AG04450 (cell line): Measurements from ENCODE around the gene TNXB. TPM values are rescaled to one million over a fixed set of nuclear protein-coding genes. Genes with fewer than 3 reads are reported as not detected.
A peak's percentile ranks its signal among the peaks of the same experiment; 100 is the strongest.

Experiments used
- CTCF ChIA-PET: fragments of 300-600, 350-600 bp; formaldehyde crosslinking; extraction: SDS; loops from one replicate; lab custom pipeline; 2022; ENCODE audit warnings: antibody characterized with exemption, inconsistent platforms; lab: Charles Lee
- POLR2A ChIA-PET: fragments of 350-600 bp; formaldehyde crosslinking; extraction: SDS; loops from one replicate; lab custom pipeline; 2021; ENCODE audit warnings: antibody characterized with exemption, inconsistent platforms; lab: Yijun Ruan, JAX
- DNase-seq: peaks from one replicate; pipeline ENCODE4 v3.0.0-alpha.2; 2011; ENCODE audit warnings: low read depth, low spot score
- H3K27ac ChIP-seq: one replicate; pipeline ENCODE4 v1.5.1; 2012; ENCODE audit warnings: low read depth, low read length, control low read depth
- H3K27me3 ChIP-seq: one replicate; pipeline ENCODE4 v1.6.0; 2012; ENCODE audit warnings: low read length; ENCODE audit not compliant: control insufficient read depth, insufficient read depth
- H3K4me3 ChIP-seq: 2 replicates; pipeline ENCODE4 v1.5.1; 2011; ENCODE audit warnings: mild to moderate bottlenecking, low read depth, low read length, control low read depth
- H3K9me3 ChIP-seq: 2 replicates; pipeline ENCODE4 v1.5.1; 2012; ENCODE audit warnings: low read length; ENCODE audit not compliant: control insufficient read depth, insufficient read depth
- CTCF ChIP-seq: IDR thresholded peaks from 2 replicates; pipeline ENCODE4 v1.5.1; 2011; ENCODE audit warnings: low read depth, low read length, control low read depth, inconsistent platforms
- polyA plus RNA-seq: library from polyadenylated mRNA; depleted of rRNA; stranded (reverse); fragments of >200 nt; gene quantifications from 2 replicates; pipeline ENCODE4 v1.2.3, GENCODE V29; 2011

TNXB gene
- polyA plus RNA-seq, 1 experiment: 0.35 TPM

- no peak for TF ChIP-seq CTCF
- ChIA-PET POLR2A (interaction anchor here (0.6 kb wide), 1 partner anchor 50 kb away, joined by 3 read pairs; the partner anchor contains the start of gene FKBPL), CTCF (interaction anchor here (1.1 to 1.4 kb wide), 2 partner anchors 32 to 39 kb away, joined by 3 to 4 read pairs; no protein-coding TSS in a partner anchor)
- Histone ChIP-seq H3K4me3 (no peak overlapping the region), H3K9me3 (no peaks in the 10 kb centered on the region; the same call in 1 of the 2 replicates), H3K27me3 (peaks cover 24% of the 10 kb centered on the region), H3K27ac (no peak overlapping the region)
- DNase-seq: no peak
Observed at GRCh38 chr6:32079566-32080290, 29.4 kb downstream of the TNXB start.

GRCh38 chr6:32076321-32076809 lies 32.8 kb downstream of the TNXB start:
- Histone ChIP-seq H3K9me3 (no peaks in the 10 kb centered on the region), H3K4me3 (no peak overlapping the region), H3K27ac (no peak overlapping the region), H3K27me3 (peaks cover 11% of the 10 kb centered on the region)
- ChIA-PET POLR2A (interaction anchor here (0.9 to 1.6 kb wide), 2 partner anchors 17 to 32 kb away, joined by 4 to 16 read pairs; no protein-coding TSS in a partner anchor), CTCF (interaction anchor here (0.8 to 1.1 kb wide), 2 partner anchors 29 to 119 kb away, joined by 3 to 4 read pairs; no protein-coding TSS in a partner anchor)
- TF ChIP-seq CTCF: no peak
- peak; percentile 51 for DNase-seq

GRCh38 chr6:32075781-32076180 lies 33.4 kb downstream of the TNXB start:
- peaks cover 14% of the 10 kb centered on the region for H3K27me3 ChIP-seq
- no peak for DNase-seq
- CTCF ChIA-PET: no interaction called here
- TF ChIP-seq CTCF: no peak
- no peak overlapping the region for H3K27ac ChIP-seq
- no peak overlapping the region for H3K4me3 ChIP-seq
- POLR2A ChIA-PET: interaction anchor here (1.6 kb wide), 1 partner anchor 17 kb away, joined by 16 read pairs; no protein-coding TSS in a partner anchor
- H3K9me3 ChIP-seq: no peaks in the 10 kb centered on the region; the same call in 1 of the 2 replicates

- no peak for TF ChIP-seq CTCF
- no peak for DNase-seq
- H3K4me3 ChIP-seq: no peak overlapping the region
- peak overlapping the region; percentile 21 for H3K27ac ChIP-seq
- H3K9me3 ChIP-seq: no peaks in the 10 kb centered on the region; the same call in 1 of the 2 replicates
- ChIA-PET CTCF (no interaction called here), POLR2A (no interaction called here)
- peaks cover 21% of the 10 kb centered on the region for H3K27me3 ChIP-seq
Observed at GRCh38 chr6:32074996-32075532, 34.1 kb downstream of the TNXB start.

GRCh38 chr6:32073613-32074012 lies 35.5 kb downstream of the TNXB start:
- Histone ChIP-seq H3K27ac (no peak overlapping the region), H3K9me3 (no peaks in the 10 kb centered on the region; the same call in 1 of the 2 replicates), H3K4me3 (no peak overlapping the region), H3K27me3 (peaks cover 24% of the 10 kb centered on the region)
- TF ChIP-seq CTCF: no peak
- ChIA-PET CTCF (no interaction called here), POLR2A (no interaction called here)
- no peak for DNase-seq
